ENCODE measurements around the gene SDC1.

DNA sequence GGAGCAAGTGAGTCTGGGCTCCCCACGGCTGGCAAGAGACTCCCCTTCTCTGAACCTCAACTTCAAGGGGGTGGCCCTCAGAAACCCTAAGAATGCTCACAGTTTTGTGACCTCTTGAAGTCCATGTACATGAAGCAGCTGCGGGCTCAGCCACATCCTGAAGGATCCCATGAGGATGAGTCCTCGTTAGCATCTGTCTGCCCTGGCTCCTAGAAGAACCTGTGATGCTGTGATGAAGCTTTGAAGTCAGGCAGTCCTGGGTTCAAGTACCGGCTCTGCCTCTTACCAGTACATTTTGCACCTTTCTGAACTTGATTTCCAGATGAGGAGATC lies 38.1 kb downstream of the SDC1 start:
- TF ChIP-seq, protein P1, sequence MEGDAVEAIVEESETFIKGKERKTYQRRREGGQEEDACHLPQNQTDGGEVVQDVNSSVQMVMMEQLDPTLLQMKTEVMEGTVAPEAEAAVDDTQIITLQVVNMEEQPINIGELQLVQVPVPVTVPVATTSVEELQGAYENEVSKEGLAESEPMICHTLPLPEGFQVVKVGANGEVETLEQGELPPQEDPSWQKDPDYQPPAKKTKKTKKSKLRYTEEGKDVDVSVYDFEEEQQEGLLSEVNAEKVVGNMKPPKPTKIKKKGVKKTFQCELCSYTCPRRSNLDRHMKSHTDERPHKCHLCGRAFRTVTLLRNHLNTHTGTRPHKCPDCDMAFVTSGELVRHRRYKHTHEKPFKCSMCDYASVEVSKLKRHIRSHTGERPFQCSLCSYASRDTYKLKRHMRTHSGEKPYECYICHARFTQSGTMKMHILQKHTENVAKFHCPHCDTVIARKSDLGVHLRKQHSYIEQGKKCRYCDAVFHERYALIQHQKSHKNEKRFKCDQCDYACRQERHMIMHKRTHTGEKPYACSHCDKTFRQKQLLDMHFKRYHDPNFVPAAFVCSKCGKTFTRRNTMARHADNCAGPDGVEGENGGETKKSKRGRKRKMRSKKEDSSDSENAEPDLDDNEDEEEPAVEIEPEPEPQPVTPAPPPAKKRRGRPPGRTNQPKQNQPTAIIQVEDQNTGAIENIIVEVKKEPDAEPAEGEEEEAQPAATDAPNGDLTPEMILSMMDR (IDR thresholded peaks at IDR 0.05): no peak
- TF ChIP-seq POLR2A (IDR thresholded peaks at IDR 0.05): no peak

All from right lobe of liver (tissue), 4 donors.